Measurements from ENCODE around the gene COG7. TPM values are rescaled to one million over a fixed set of nuclear protein-coding genes. Genes with fewer than 3 reads are reported as not detected.
"Not testable (repeated sequence)": the region's sequence is repeated elsewhere in the genome, so short reads cannot be mapped to it uniquely, and the experiment has no call there.

The COG7 gene
- total RNA-seq = 14.8 TPM

GRCh38 chr16:23452572-23453337, at the start of gene COG7:
COG7 (minus strand) TSS chr16:23453189; CDS start chr16:23452994, 195 bp downstream.
- peak; percentile 90 for ATAC-seq

- ATAC-seq = no peak
Observed at GRCh38 chr16:23502466-23502865, 49.5 kb upstream of the COG7 start.

GRCh38 chr16:23501291-23501690, 48.3 kb upstream of the COG7 start:
- peak; percentile 7 for ATAC-seq

GRCh38 chr16:23500862-23501225, 47.9 kb upstream of the COG7 start:
- ATAC-seq = no peak

GRCh38 chr16:23500212-23500861, 47.3 kb upstream of the COG7 start:
- peak; percentile 86 for ATAC-seq

GRCh38 chr16:23499801-23500200, 46.8 kb upstream of the COG7 start:
- peak; percentile 27 for ATAC-seq

GRCh38 chr16:23498863-23499262, 45.9 kb upstream of the COG7 start:
- ATAC-seq = peak; percentile 3

GRCh38 chr16:23497543-23497868, 44.5 kb upstream of the COG7 start:
- ATAC-seq = no peak

GRCh38 chr16:23496821-23497542, 44.0 kb upstream of the COG7 start:
- ATAC-seq = peak; percentile 20

GRCh38 chr16:23495671-23496070, 42.7 kb upstream of the COG7 start:
- no peak for ATAC-seq

GRCh38 chr16:23494188-23494587, 41.2 kb upstream of the COG7 start:
- ATAC-seq = no peak

- ATAC-seq = peak; percentile 37
Observed at GRCh38 chr16:23491490-23492391, 38.8 kb upstream of the COG7 start.

GRCh38 chr16:23486480-23486879, 33.5 kb upstream of the COG7 start:
- peak; percentile 32 for ATAC-seq

GRCh38 chr16:23485841-23486240, 32.9 kb upstream of the COG7 start:
- ATAC-seq = no peak

GRCh38 chr16:23485257-23485614, 32.2 kb upstream of the COG7 start:
- ATAC-seq = no peak

- no peak for ATAC-seq
Observed at GRCh38 chr16:23484510-23485256, 31.7 kb upstream of the COG7 start.

- ATAC-seq = not testable (repeated sequence)
Observed at GRCh38 chr16:23483492-23483891, 30.5 kb upstream of the COG7 start.

- peak; percentile 12 for ATAC-seq
Observed at GRCh38 chr16:23482778-23483177, 29.8 kb upstream of the COG7 start.

GRCh38 chr16:23480257-23480656, 27.3 kb upstream of the COG7 start:
- no peak for ATAC-seq

- ATAC-seq = peak; percentile 15
Observed at GRCh38 chr16:23479138-23479537, 26.1 kb upstream of the COG7 start.

- no peak for ATAC-seq
Observed at GRCh38 chr16:23478566-23478965, 25.6 kb upstream of the COG7 start.

- no peak for ATAC-seq
Observed at GRCh38 chr16:23476289-23476688, 23.3 kb upstream of the COG7 start.

Data from esophagus mucosa (tissue), 1 donor.